GM15510 (cell line): ENCODE results near the gene CCK.

Experiments
- POLR2A ChIP-seq: IDR thresholded peaks from 3 replicates; pipeline ENCODE4 v1.6.1; 2011; ENCODE audit warnings: borderline replicate concordance; ENCODE audit not compliant: insufficient read length; ENCODE audit errors: extremely low read depth

Gene CCK

GRCh38 chr3:42256135-42256819 lies 9.7 kb downstream of the CCK start:
- TF ChIP-seq POLR2A, result no peak

GRCh38 chr3:42254566-42254965 lies 11.4 kb downstream of the CCK start:
- TF ChIP-seq POLR2A, result no peak

- TF ChIP-seq POLR2A, result no peak
Measured at GRCh38 chr3:42250761-42251160, 15.2 kb downstream of the CCK start.

- TF ChIP-seq POLR2A, result no peak
Measured at GRCh38 chr3:42247576-42248027, 18.4 kb downstream of the CCK start.

GRCh38 chr3:42246091-42246490 lies 19.9 kb downstream of the CCK start:
- no peak for TF ChIP-seq POLR2A

- no peak for TF ChIP-seq POLR2A
Measured at GRCh38 chr3:42236611-42237010, 29.4 kb downstream of the CCK start.

- no peak for TF ChIP-seq POLR2A
Measured at GRCh38 chr3:42235532-42235931, 30.5 kb downstream of the CCK start.

GRCh38 chr3:42230860-42231259 lies 35.1 kb downstream of the CCK start:
- no peak for TF ChIP-seq POLR2A

GRCh38 chr3:42229942-42230688 lies 35.9 kb downstream of the CCK start:
- TF ChIP-seq POLR2A, result no peak

- TF ChIP-seq POLR2A, result no peak
Measured at GRCh38 chr3:42229266-42229941, 36.6 kb downstream of the CCK start.

GRCh38 chr3:42228796-42229195 lies 37.2 kb downstream of the CCK start:
- no peak for TF ChIP-seq POLR2A

- TF ChIP-seq POLR2A, result no peak
Measured at GRCh38 chr3:42226470-42227425, 39.2 kb downstream of the CCK start.

- no peak for TF ChIP-seq POLR2A
Measured at GRCh38 chr3:42225486-42226363, 40.3 kb downstream of the CCK start.
